Hepatocyte (in vitro differentiated cells): ENCODE data around the gene IMMP2L. TPM values are rescaled to one million over a fixed set of nuclear protein-coding genes. Genes with fewer than 3 reads are reported as not detected.

Source experiments
- DNase-seq: peaks from one replicate; pipeline ENCODE4 v3.0.0-alpha.2; 2016; ENCODE audit warnings: low spot score
- H2AFZ ChIP-seq: fragments of 200-600 bp; sonication (generic); 2 replicates; pipeline ENCODE4 v1.6.0; 2016; ENCODE audit warnings: antibody characterized with exemption, mild to moderate bottlenecking
- H3K27ac ChIP-seq: fragments of 200-600 bp; sonication (generic); 2 replicates; pipeline ENCODE4 v1.5.1; 2016; ENCODE audit warnings: mild to moderate bottlenecking
- H3K27me3 ChIP-seq: fragments of 200-600 bp; sonication (generic); 2 replicates; pipeline ENCODE4 v1.6.1; 2016
- H3K36me3 ChIP-seq: fragments of 200-600 bp; sonication (generic); replicated peaks from 2 replicates; pipeline ENCODE4 v1.5.1; 2016; ENCODE audit warnings: low read depth; ENCODE audit not compliant: insufficient read depth
- H3K4me1 ChIP-seq: fragments of 200-600 bp; sonication (generic); 2 replicates; pipeline ENCODE4 v1.5.1; 2016; ENCODE audit warnings: mild to moderate bottlenecking, moderate library complexity; ENCODE audit not compliant: insufficient read depth
- H3K4me2 ChIP-seq: fragments of 200-600 bp; sonication (generic); 2 replicates; pipeline ENCODE4 v1.6.0; 2016
- H3K4me3 ChIP-seq: fragments of 200-600 bp; sonication (generic); 2 replicates; pipeline ENCODE4 v1.5.1; 2016; ENCODE audit warnings: mild to moderate bottlenecking
- H3K79me2 ChIP-seq: fragments of 200-600 bp; sonication (generic); 2 replicates; pipeline ENCODE4 v1.6.0; 2017; ENCODE audit warnings: mild to moderate bottlenecking
- H3K9me2 ChIP-seq: fragments of 200-600 bp; sonication (generic); replicated peaks from 2 replicates; pipeline ENCODE4 v1.6.0; 2017; ENCODE audit warnings: mild to moderate bottlenecking; ENCODE audit not compliant: insufficient read depth
- H3K9me3 ChIP-seq: fragments of 200-600 bp; sonication (generic); 2 replicates; pipeline ENCODE4 v1.5.1; 2016; ENCODE audit warnings: low read depth, mild to moderate bottlenecking
- H4K20me1 ChIP-seq: fragments of 200-600 bp; sonication (generic); 2 replicates; pipeline ENCODE4 v1.6.0; 2016; ENCODE audit warnings: mild to moderate bottlenecking; ENCODE audit not compliant: insufficient read depth, poor library complexity, severe bottlenecking
- EZH2 ChIP-seq: fragments of 200-600 bp; sonication (generic); IDR thresholded peaks from 2 replicates; pipeline ENCODE4 v1.6.1; 2016; ENCODE audit warnings: antibody characterized with exemption, mild to moderate bottlenecking, borderline replicate concordance
- EZH2phosphoT487 ChIP-seq: fragments of 200-600 bp; sonication (generic); IDR thresholded peaks from one replicate; pipeline ENCODE4 v1.6.1; 2018; ENCODE audit warnings: antibody characterized with exemption, mild to moderate bottlenecking, low read depth, moderate library complexity; ENCODE audit not compliant: unreplicated experiment, severe bottlenecking
- WGBS: methylation state at CpG from one replicate; pipeline ENCODE4 v1.1.6; 2016; ENCODE audit warnings: low lambda C conversion rate; ENCODE audit errors: missing lambda C conversion rate; 5-methylcytosine and 5-hydroxymethylcytosine counted together
- polyA plus RNA-seq: library from polyadenylated mRNA; unstranded; fragments of >200 nt; fragmentation: Nextera tagmentation; extraction: Ambion mirVana; gene quantifications from 2 replicates; pipeline ENCODE4 v1.2.1, GENCODE V29; 2016
- total RNA-seq: library from RNA; depleted of rRNA; stranded (reverse); fragments of >200 nt; gene quantifications from 2 replicates; pipeline ENCODE4 v1.2.3, GENCODE V29; 2014
- TF ChIP-seq, protein P1 (sequence below): fragments of 200-600 bp; sonication (generic); IDR thresholded peaks from 2 replicates; pipeline ENCODE4 v1.5.1; 2016; ENCODE audit warnings: antibody characterized with exemption, mild to moderate bottlenecking; ENCODE audit not compliant: poor library complexity

The IMMP2L gene
- total and polyA plus RNA-seq, 2 experiments from 2014 or later: 13.3 to 17.6 TPM

DNA sequence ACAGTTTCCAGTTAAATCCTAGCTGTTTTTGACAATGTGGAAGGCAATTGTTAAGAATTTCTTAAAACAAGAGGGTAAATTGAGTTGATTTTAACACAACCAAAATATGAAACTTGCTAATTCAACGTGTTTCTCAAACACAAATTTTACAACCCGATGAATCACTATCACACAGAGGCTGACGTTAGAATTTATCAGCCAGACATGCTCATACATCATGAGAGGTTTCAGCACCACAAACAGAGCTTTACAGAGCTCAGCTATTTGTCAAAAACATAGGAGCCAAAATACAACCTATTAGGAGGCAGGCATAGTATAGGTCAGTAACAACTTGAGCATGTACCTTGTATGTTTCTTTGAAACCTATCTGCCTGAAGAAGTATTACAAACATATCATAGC, 435.3 kb downstream of the IMMP2L start:
- TF ChIP-seq, protein P1, sequence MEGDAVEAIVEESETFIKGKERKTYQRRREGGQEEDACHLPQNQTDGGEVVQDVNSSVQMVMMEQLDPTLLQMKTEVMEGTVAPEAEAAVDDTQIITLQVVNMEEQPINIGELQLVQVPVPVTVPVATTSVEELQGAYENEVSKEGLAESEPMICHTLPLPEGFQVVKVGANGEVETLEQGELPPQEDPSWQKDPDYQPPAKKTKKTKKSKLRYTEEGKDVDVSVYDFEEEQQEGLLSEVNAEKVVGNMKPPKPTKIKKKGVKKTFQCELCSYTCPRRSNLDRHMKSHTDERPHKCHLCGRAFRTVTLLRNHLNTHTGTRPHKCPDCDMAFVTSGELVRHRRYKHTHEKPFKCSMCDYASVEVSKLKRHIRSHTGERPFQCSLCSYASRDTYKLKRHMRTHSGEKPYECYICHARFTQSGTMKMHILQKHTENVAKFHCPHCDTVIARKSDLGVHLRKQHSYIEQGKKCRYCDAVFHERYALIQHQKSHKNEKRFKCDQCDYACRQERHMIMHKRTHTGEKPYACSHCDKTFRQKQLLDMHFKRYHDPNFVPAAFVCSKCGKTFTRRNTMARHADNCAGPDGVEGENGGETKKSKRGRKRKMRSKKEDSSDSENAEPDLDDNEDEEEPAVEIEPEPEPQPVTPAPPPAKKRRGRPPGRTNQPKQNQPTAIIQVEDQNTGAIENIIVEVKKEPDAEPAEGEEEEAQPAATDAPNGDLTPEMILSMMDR: no peak
- no peak for TF ChIP-seq EZH2
- no peak for TF ChIP-seq EZH2phosphoT487
- no peak overlapping the region for H2AFZ ChIP-seq
- peak; percentile 24 for DNase-seq
- H3K36me3 ChIP-seq: no peaks in the 10 kb centered on the region
- H3K79me2 ChIP-seq: no peaks in the 10 kb centered on the region
- no peaks in the 10 kb centered on the region for H3K9me2 ChIP-seq
- H4K20me1 ChIP-seq: no peaks in the 10 kb centered on the region
- H3K4me2 ChIP-seq: no peak overlapping the region
- no peaks in the 10 kb centered on the region for H3K4me1 ChIP-seq
- WGBS: 28% methylated on average over 3 of the region's 3 CpGs
- H3K9me3 ChIP-seq: no peaks in the 10 kb centered on the region
- H3K27ac ChIP-seq: no peak overlapping the region
- no peak overlapping the region for H3K4me3 ChIP-seq
- H3K27me3 ChIP-seq: no peaks in the 10 kb centered on the region

GRCh38 chr7:111115966-111116365, 446.3 kb downstream of the IMMP2L start:
- Histone ChIP-seq H3K27ac (no peak overlapping the region), H3K79me2 (no peaks in the 10 kb centered on the region), H2AFZ (no peak overlapping the region), H3K4me2 (no peak overlapping the region), H3K9me2 (no peaks in the 10 kb centered on the region), H3K27me3 (no peaks in the 10 kb centered on the region), H3K4me1 (peaks cover 16% of the 10 kb centered on the region), H3K9me3 (no peaks in the 10 kb centered on the region), H3K36me3 (no peaks in the 10 kb centered on the region), H4K20me1 (no peaks in the 10 kb centered on the region), H3K4me3 (no peak overlapping the region)
- DNase-seq: no peak
- no peak for TF ChIP-seq EZH2
- TF ChIP-seq EZH2phosphoT487: no peak
- TF ChIP-seq, protein P1: no peak
- 88% methylated on average over 2 of the region's 2 CpGs for WGBS

DNA sequence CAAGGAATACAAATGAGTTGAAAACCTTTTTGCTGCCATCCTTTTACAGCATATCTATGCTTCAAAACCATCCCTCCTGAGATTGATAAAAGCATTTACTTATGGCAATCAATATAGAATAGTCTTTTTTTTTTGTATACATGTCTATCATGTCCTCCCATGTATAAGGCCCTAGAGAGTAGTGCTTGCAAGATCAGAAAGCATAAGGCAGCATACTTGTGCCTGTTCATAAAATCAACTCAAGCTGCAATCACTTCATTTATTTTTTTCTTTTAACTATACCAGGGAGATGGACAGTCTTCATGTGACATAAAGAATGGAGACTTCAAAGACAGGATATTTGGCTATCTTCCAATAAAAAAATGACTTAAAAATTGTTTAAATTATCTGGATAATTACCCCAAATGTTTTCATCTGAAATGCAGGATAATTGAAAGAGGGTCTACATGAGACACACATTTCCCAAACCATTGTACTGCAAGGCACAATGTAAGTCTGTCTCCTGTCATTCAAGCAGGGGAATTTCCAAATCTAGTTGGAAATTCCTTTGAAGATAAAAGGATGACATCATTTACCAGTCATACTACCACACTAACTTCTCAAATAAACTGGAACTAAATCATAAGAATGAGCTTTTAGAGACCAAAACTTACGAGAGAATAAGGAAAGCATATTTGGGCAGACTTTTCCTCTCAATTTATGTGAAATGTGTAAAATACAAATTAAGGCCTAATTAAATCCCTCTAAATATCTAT, 448.9 kb downstream of the IMMP2L start:
- no peaks in the 10 kb centered on the region for H3K27me3 ChIP-seq
- H3K36me3 ChIP-seq: no peaks in the 10 kb centered on the region
- H3K9me2 ChIP-seq: no peaks in the 10 kb centered on the region
- H3K27ac ChIP-seq: no peak overlapping the region
- no peak overlapping the region for H3K4me2 ChIP-seq
- no peaks in the 10 kb centered on the region for H3K79me2 ChIP-seq
- H3K4me3 ChIP-seq: no peak overlapping the region
- H4K20me1 ChIP-seq: no peaks in the 10 kb centered on the region
- TF ChIP-seq, protein P1: no peak
- no peak for TF ChIP-seq EZH2phosphoT487
- no peak for TF ChIP-seq EZH2
- WGBS: 76% methylated on average over 1 of the region's 1 CpG
- H2AFZ ChIP-seq: no peak overlapping the region
- H3K9me3 ChIP-seq: no peaks in the 10 kb centered on the region
- H3K4me1 ChIP-seq: peaks cover 16% of the 10 kb centered on the region
- DNase-seq: no peak

DNA sequence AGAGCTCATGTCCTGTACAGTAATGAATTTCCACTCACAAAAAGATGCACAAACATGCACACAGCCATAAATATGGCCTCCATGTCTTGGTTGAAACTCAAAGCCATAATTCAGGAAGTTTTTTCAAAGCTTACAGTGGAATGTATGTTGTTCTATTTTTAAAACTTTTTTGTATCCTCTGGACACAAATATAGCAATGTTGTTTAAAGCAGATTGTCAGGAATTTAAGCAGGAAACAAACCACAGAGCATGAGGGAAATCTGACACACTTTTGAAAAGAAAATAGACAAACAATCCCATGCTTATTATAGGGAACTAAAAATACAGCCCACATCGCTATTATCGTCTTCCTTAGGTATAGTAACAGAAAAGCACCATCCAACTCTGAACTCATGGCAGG, 449.9 kb downstream of the IMMP2L start:
- Histone ChIP-seq H3K36me3 (no peaks in the 10 kb centered on the region), H3K4me2 (no peak overlapping the region)
- 89% methylated on average over 2 of the region's 2 CpGs for WGBS

More for the DNA sequence above, 449.9 kb downstream of the IMMP2L start:
- TF ChIP-seq EZH2: no peak
- no peak for DNase-seq
- Histone ChIP-seq H2AFZ (no peak overlapping the region), H3K79me2 (no peaks in the 10 kb centered on the region), H3K9me3 (no peaks in the 10 kb centered on the region), H3K27me3 (no peaks in the 10 kb centered on the region), H3K27ac (no peak overlapping the region), H3K9me2 (no peaks in the 10 kb centered on the region), H3K4me3 (no peak overlapping the region), H4K20me1 (no peaks in the 10 kb centered on the region), H3K4me1 (peaks cover 16% of the 10 kb centered on the region)
